Psoas muscle (tissue), 8 donors: Measurements from ENCODE around the gene C9orf43. TPM values are rescaled to one million over a fixed set of nuclear protein-coding genes. Genes with fewer than 3 reads are reported as not detected.
"Not testable (repeated sequence)": the region's sequence is repeated elsewhere in the genome, so short reads cannot be mapped to it uniquely, and the experiment has no call there.

Experiments used
- ATAC-seq, 4 donors: fragments of 200-7000 bp; cut with Tn5 transposase; one replicate each; pipeline ENCODE4 v1.9.1; 2020; ENCODE audit warnings: moderate library complexity in 3 of 4, mild to moderate bottlenecking in 2 of 4
- DNase-seq, 2 donors: peaks; one replicate each; pipeline ENCODE4 v3.0.0-alpha.2; 2020
- H3K27ac ChIP-seq: fragments of 200-600 bp; one replicate; pipeline ENCODE4 v1.8.0; 2022
- H3K27me3 ChIP-seq, 3 donors: fragments of 200-600 bp in 1 of 3; one replicate each; pipeline versions ENCODE4 v1.6.1 to v1.8.0; 2013 to 2022; ENCODE audit warnings: low read length in 2 of 3, mild to moderate bottlenecking in 2 of 3, moderate library complexity in 1 of 3; ENCODE audit not compliant: insufficient read depth in 3 of 3
- H3K36me3 ChIP-seq, 2 donors: fragments of 200-600 bp in 1 of 2; one replicate each; pipeline versions ENCODE4 v1.6.1 to v1.8.0; 2013 to 2022; ENCODE audit warnings: low read depth in 1 of 2, mild to moderate bottlenecking in 1 of 2, moderate library complexity in 1 of 2; ENCODE audit not compliant: insufficient read depth in 1 of 2
- H3K4me1 ChIP-seq: fragments of 200-600 bp; one replicate; pipeline ENCODE4 v1.8.0; 2022
- H3K4me3 ChIP-seq: fragments of 200-600 bp; one replicate; pipeline ENCODE4 v1.8.0; 2022; ENCODE audit warnings: mild to moderate bottlenecking
- H3K9me3 ChIP-seq: fragments of 200-600 bp; one replicate; pipeline ENCODE4 v1.8.0; 2022
- WGBS, 3 donors: extraction: QIAGEN DNeasy Blood & Tissue Kit; methylation state at CpG; one replicate each; pipeline versions ENCODE4 v1.1.6 to v1.1.7; 2013; 5-methylcytosine and 5-hydroxymethylcytosine counted together
- intact Hi-C, 2 donors: fragments of 100-400 bp; cut with DNase I; formaldehyde crosslinking; loops; one replicate each; pipeline versions ENCODE4 v1.11.0 to v1.14.2; 2022
- long read RNA-seq, 2 donors: library from polyadenylated mRNA; unstranded; transcript quantifications; one replicate each; pipeline ENCODE4 v2.0.0, GENCODE V29; 2021
- polyA plus RNA-seq, 3 donors: library from polyadenylated mRNA; stranded (reverse); fragments of 200-250 nt; gene quantifications; one replicate each; pipeline ENCODE4 v1.2.3, GENCODE V29; 2013
- total RNA-seq, 4 donors: library from RNA; stranded (reverse); fragmentation: NEBNext Ultra II Directional in 2 of 4; extraction: Animal tissue kit (Norgen Biotek cat#: 25700) in 2 of 4; gene quantifications; one replicate each; pipeline versions ENCODE4 v1.2.1 to v1.2.4, GENCODE V29; 2021 to 2023
- TF ChIP-seq, protein P1 (sequence below): fragments of 200-600 bp; IDR thresholded peaks from one replicate; pipeline ENCODE4 v1.8.0; 2022; ENCODE audit warnings: antibody characterized with exemption
- donor health status: healthy with polysubstance abuse.
- donor health status: DM: no; HTN: no; CAD: no; lungs with moderate emphysema.
- donor health status: Bipolar disorder and iron deficiency.
- donor health status: healthy.
- donor health status: DM: yes; HTN: yes; CAD: no.
- donor health status: DM: no; HTN: no; CAD: no.
- donor health status: DM: no; HTN: no; CAD: no.
- donor health status: DM: yes; HTN: yes; CAD: no.

The C9orf43 gene, protein sequence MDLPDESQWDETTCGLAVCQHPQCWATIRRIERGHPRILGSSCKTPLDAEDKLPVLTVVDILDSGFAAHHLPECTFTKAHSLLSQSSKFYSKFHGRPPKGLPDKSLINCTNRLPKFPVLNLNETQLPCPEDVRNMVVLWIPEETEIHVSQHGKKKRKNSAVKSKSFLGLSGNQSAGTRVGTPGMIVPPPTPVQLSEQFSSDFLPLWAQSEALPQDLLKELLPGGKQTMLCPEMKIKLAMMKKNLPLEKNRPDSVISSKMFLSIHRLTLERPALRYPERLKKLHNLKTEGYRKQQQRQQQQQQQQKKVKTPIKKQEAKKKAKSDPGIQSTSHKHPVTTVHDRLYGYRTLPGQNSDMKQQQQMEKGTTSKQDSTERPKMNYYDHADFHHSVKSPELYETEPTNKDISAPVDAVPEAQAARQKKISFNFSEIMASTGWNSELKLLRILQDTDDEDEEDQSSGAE
- total RNA-seq, result under 1 TPM in 1 of 4 donors, not detected in 3; 0.73 TPM
- under 1 TPM in 2 of 3 donors, not detected in 1; 0.07 to 0.79 TPM for polyA plus RNA-seq
- long read RNA-seq, donor 1, result 0 reads
- long read RNA-seq, donor 2, result 0 reads

DNA sequence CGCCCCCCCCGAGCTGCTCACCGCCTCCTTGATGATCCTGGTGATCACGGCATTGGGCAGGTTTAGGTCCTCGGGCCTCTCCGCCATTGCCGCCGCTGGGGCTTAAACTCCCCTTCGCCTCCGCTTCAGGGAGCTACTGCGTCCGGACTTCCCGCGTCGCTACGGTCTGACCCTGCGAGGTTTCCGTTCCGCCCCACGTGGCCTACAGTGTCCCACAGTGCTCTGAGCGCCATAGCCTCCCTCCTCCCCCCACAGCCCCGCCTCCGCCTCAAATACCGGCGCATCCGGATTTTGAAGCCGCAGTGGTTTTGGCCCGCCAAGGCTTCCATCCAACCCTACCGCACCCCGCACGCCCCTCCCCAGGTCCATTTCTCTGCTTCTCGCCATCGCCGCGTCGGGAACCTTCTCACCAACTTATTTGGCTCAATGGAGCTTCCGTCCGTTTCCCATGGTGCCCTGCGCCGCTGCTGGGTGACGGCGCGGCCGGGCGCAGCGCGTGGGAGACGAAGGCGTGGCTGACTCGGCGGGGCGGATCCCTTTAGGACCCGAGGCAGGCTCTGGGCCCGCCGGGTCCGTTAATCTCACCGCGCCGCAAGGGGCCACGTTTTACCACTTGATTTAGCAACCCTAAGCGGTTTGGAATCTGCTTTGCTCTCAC is at the start of gene C9orf43, which contains the start of gene POLE3:
TSS of gene C9orf43 (plus strand) at position 541 of the 658 bp plus-strand sequence. CDS start 2,747 bp downstream, outside the sequence.
TSS of gene POLE3 (minus strand) at position 469 of the 658 bp plus-strand sequence. CDS start at position 87, 382 bp downstream.
- intact Hi-C loops, result no loop called here

GRCh38 chr9:113361304-113362018 is 49.1 kb upstream of the C9orf43 start:
- Histone ChIP-seq H3K27ac (no peak overlapping the region), H3K4me3 (no peak overlapping the region), H3K9me3 (no peaks in the 10 kb centered on the region), H3K36me3 (no peaks in the 10 kb centered on the region), H3K4me1 (no peaks in the 10 kb centered on the region), H3K27me3 (no peaks in the 10 kb centered on the region)
- WGBS, 3 donors, result 61 to 73% (median 61%) methylated on average over 7 of the region's 7 CpGs
- TF ChIP-seq, protein P1, sequence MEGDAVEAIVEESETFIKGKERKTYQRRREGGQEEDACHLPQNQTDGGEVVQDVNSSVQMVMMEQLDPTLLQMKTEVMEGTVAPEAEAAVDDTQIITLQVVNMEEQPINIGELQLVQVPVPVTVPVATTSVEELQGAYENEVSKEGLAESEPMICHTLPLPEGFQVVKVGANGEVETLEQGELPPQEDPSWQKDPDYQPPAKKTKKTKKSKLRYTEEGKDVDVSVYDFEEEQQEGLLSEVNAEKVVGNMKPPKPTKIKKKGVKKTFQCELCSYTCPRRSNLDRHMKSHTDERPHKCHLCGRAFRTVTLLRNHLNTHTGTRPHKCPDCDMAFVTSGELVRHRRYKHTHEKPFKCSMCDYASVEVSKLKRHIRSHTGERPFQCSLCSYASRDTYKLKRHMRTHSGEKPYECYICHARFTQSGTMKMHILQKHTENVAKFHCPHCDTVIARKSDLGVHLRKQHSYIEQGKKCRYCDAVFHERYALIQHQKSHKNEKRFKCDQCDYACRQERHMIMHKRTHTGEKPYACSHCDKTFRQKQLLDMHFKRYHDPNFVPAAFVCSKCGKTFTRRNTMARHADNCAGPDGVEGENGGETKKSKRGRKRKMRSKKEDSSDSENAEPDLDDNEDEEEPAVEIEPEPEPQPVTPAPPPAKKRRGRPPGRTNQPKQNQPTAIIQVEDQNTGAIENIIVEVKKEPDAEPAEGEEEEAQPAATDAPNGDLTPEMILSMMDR, result no peak
- no peak for ATAC-seq
- intact Hi-C loops, result no loop called here
- DNase-seq, result no peak

More for the DNA sequence above, at the start of gene C9orf43, which contains the start of gene POLE3:
- Histone ChIP-seq H3K4me1 (peaks cover 5% of the 10 kb centered on the region), H3K36me3 (peaks cover 9 to 22% of the 10 kb centered on the region in 2 donors), H3K27ac (peak within 1 kb of the TSS; percentile 97), H3K4me3 (peak within 1 kb of the TSS; percentile 95), H3K9me3 (no peaks in the 10 kb centered on the region), H3K27me3 (no peaks in the 10 kb centered on the region)
- ATAC-seq (peak; percentile 98 to 99 (median 98)), DNase-seq (peak; percentile 96 to 97)
- 0 to 1% (median 0%) methylated on average over 61 of the region's 61 CpGs for WGBS, 3 donors
- TF ChIP-seq, protein P1, result no peak

GRCh38 chr9:113363336-113363735 is 47.2 kb upstream of the C9orf43 start:
- no peaks in the 10 kb centered on the region for H3K27me3 ChIP-seq
- intact Hi-C loops, result no loop called here
- H3K4me3 ChIP-seq, result no peak overlapping the region
- no peaks in the 10 kb centered on the region for H3K4me1 ChIP-seq
- H3K27ac ChIP-seq, result no peak overlapping the region
- H3K36me3 ChIP-seq, result no peaks in the 10 kb centered on the region
- ATAC-seq (no peak), DNase-seq (no peak)
- TF ChIP-seq, protein P1, result no peak
- H3K9me3 ChIP-seq, result no peaks in the 10 kb centered on the region
- WGBS, 3 donors, result 57 to 63% (median 61%) methylated on average over 3 of the region's 3 CpGs

DNA sequence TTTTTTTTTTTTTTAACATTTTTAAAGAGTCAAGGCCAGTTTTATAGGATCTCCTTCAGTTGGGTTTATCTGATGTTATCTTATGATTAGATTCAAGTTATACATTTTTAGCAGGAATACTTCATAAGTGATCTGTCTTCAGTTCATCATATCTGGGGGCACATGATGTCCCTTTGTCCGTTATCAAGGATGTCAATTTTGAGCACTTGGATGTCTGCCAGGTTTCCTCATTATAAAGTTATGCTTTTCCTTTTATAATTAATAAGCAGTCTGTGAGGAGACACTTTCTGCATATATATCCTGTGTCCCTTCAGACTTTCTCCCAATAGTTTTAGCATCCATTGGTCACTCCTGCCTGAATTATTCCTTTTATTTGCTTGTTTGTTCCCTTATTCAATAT is 45.6 kb upstream of the C9orf43 start:
- no peaks in the 10 kb centered on the region for H3K9me3 ChIP-seq
- H3K4me3 ChIP-seq, result no peak overlapping the region
- H3K36me3 ChIP-seq, result no peaks in the 10 kb centered on the region
- no peaks in the 10 kb centered on the region for H3K27me3 ChIP-seq
- WGBS, 3 donors, result 59 to 70% (median 59%) methylated on average over 1 of the region's 1 CpG
- no peak for ATAC-seq
- no peaks in the 10 kb centered on the region for H3K4me1 ChIP-seq
- TF ChIP-seq, protein P1, result no peak
- H3K27ac ChIP-seq, result no peak overlapping the region
- DNase-seq, result no peak
- intact Hi-C loops, result no loop called here

GRCh38 chr9:113365652-113366051 is 44.9 kb upstream of the C9orf43 start:
- H3K27me3 ChIP-seq, intact Hi-C loops, H3K4me1 ChIP-seq, H3K4me3 ChIP-seq, H3K9me3 ChIP-seq, ATAC-seq, H3K27ac ChIP-seq, H3K36me3 ChIP-seq: not testable (repeated sequence)
- peak; percentile 45 to 59 for DNase-seq
- WGBS, 3 donors, result 81 to 89% (median 87%) methylated on average over 3 of the region's 3 CpGs
